OCI-LY1 (cell line): ENCODE results near the gene GABBR1.

Source experiments
- CTCF ChIP-seq: fragments of 200-600 bp; sonication (generic), shearing (Covaris generic); IDR thresholded peaks from 2 replicates; pipeline ENCODE4 v1.5.1; 2017; ENCODE audit warnings: mild to moderate bottlenecking, antibody characterized with exemption, low read length, moderate library complexity, mixed read lengths
- EZH2 ChIP-seq: fragments of 200-600 bp; sonication (generic), shearing (Covaris generic); IDR thresholded peaks from 2 replicates; pipeline ENCODE4 v1.8.0; 2017; ENCODE audit warnings: borderline replicate concordance, mixed run types, mild to moderate bottlenecking, antibody characterized with exemption, low read length, moderate library complexity, mixed read lengths

GRCh38 chr6:29630315-29630714 lies 2.7 kb downstream of the GABBR1 start:
- TF ChIP-seq CTCF = no peak
- TF ChIP-seq EZH2 = no peak
